ENCODE results near the gene NFIB.

NFIB gene

GRCh38 chr9:14188011-14188410, 125.9 kb downstream of the NFIB start:
- H3K9me3 ChIP-seq (ENCODE audit: severe bottlenecking) = no peaks in the 10 kb centered on the region
- no peaks in the 10 kb centered on the region; the same call in none of the 2 replicates for H3K36me3 ChIP-seq (ENCODE audit: low read depth)
- H3K27ac ChIP-seq (ENCODE audit: poor library complexity, severe bottlenecking) = no peak overlapping the region
- ATAC-seq (ENCODE audit: low read depth) = no peak
- no peak overlapping the region for H3K4me3 ChIP-seq (ENCODE audit: severe bottlenecking)
- peaks cover 25% of the 10 kb centered on the region for H3K4me1 ChIP-seq (ENCODE audit: insufficient read depth, poor library complexity, severe bottlenecking)
- no peak for DNase-seq (ENCODE audit: low spot score)
- TF ChIP-seq CTCF (IDR thresholded peaks at IDR 0.05; ENCODE audit: poor library complexity, severe bottlenecking) = no peak
- H3K27me3 ChIP-seq (ENCODE audit: insufficient read depth, poor library complexity, severe bottlenecking) = no peaks in the 10 kb centered on the region

GRCh38 chr9:14186096-14186495, 127.8 kb downstream of the NFIB start:
- Histone ChIP-seq H3K9me3 (ENCODE audit: severe bottlenecking) (no peaks in the 10 kb centered on the region), H3K27ac (ENCODE audit: poor library complexity, severe bottlenecking) (peak overlapping the region; percentile 16), H3K4me1 (ENCODE audit: insufficient read depth, poor library complexity, severe bottlenecking) (peaks cover 43% of the 10 kb centered on the region), H3K4me3 (ENCODE audit: severe bottlenecking) (no peak overlapping the region), H3K27me3 (ENCODE audit: insufficient read depth, poor library complexity, severe bottlenecking) (no peaks in the 10 kb centered on the region), H3K36me3 (ENCODE audit: low read depth) (no peaks in the 10 kb centered on the region; the same call in none of the 2 replicates)
- no peak for TF ChIP-seq CTCF (IDR thresholded peaks at IDR 0.05; ENCODE audit: poor library complexity, severe bottlenecking)
- DNase-seq (ENCODE audit: low spot score) (no peak), ATAC-seq (ENCODE audit: low read depth) (no peak)

- ATAC-seq (ENCODE audit: low read depth) = no peak
- TF ChIP-seq CTCF (IDR thresholded peaks at IDR 0.05; ENCODE audit: poor library complexity, severe bottlenecking) = no peak
- H3K27ac ChIP-seq (ENCODE audit: poor library complexity, severe bottlenecking) = no peak overlapping the region
- DNase-seq (ENCODE audit: low spot score) = no peak
- no peaks in the 10 kb centered on the region for H3K27me3 ChIP-seq (ENCODE audit: insufficient read depth, poor library complexity, severe bottlenecking)
- peaks cover 50% of the 10 kb centered on the region for H3K4me1 ChIP-seq (ENCODE audit: insufficient read depth, poor library complexity, severe bottlenecking)
- no peaks in the 10 kb centered on the region; the same call in none of the 2 replicates for H3K36me3 ChIP-seq (ENCODE audit: low read depth)
- H3K9me3 ChIP-seq (ENCODE audit: severe bottlenecking) = no peaks in the 10 kb centered on the region
- no peak overlapping the region for H3K4me3 ChIP-seq (ENCODE audit: severe bottlenecking)
These were observed 128.9 kb downstream of the NFIB start for GRCh38 chr9:14185016-14185415.

- H3K4me1 ChIP-seq (ENCODE audit: insufficient read depth, poor library complexity, severe bottlenecking) = peaks cover 67% of the 10 kb centered on the region
- DNase-seq (ENCODE audit: low spot score) (no peak), ATAC-seq (ENCODE audit: low read depth) (peak; percentile 71)
- H3K36me3 ChIP-seq (ENCODE audit: low read depth) = peaks cover 12% of the 10 kb centered on the region
- no peak for TF ChIP-seq CTCF (IDR thresholded peaks at IDR 0.05; ENCODE audit: poor library complexity, severe bottlenecking)
- no peak overlapping the region for H3K4me3 ChIP-seq (ENCODE audit: severe bottlenecking)
- no peaks in the 10 kb centered on the region for H3K27me3 ChIP-seq (ENCODE audit: insufficient read depth, poor library complexity, severe bottlenecking)
- H3K9me3 ChIP-seq (ENCODE audit: severe bottlenecking) = no peaks in the 10 kb centered on the region
- H3K27ac ChIP-seq (ENCODE audit: poor library complexity, severe bottlenecking) = peak overlapping the region; percentile 95
These were observed 130.9 kb downstream of the NFIB start for GRCh38 chr9:14183001-14183400.

GRCh38 chr9:14180960-14181537, 132.9 kb downstream of the NFIB start:
- Histone ChIP-seq H3K4me1 (ENCODE audit: insufficient read depth, poor library complexity, severe bottlenecking) (peaks cover 60% of the 10 kb centered on the region), H3K27me3 (ENCODE audit: insufficient read depth, poor library complexity, severe bottlenecking) (no peaks in the 10 kb centered on the region), H3K9me3 (ENCODE audit: severe bottlenecking) (no peaks in the 10 kb centered on the region), H3K36me3 (ENCODE audit: low read depth) (peaks cover 16% of the 10 kb centered on the region), H3K27ac (ENCODE audit: poor library complexity, severe bottlenecking) (peak overlapping the region; percentile 95), H3K4me3 (ENCODE audit: severe bottlenecking) (no peak overlapping the region)
- ATAC-seq (ENCODE audit: low read depth) (no peak), DNase-seq (ENCODE audit: low spot score) (no peak)
- TF ChIP-seq CTCF (IDR thresholded peaks at IDR 0.05; ENCODE audit: poor library complexity, severe bottlenecking) = no peak

Data from RWPE2 (cell line).